GM21526 (cell line): ENCODE measurements around the gene ZNF579.
"Not testable (repeated sequence)": the region's sequence is repeated elsewhere in the genome, so short reads cannot be mapped to it uniquely, and the experiment has no call there.

Experiments used
- ATAC-seq: cut with Tn5 transposase; IDR thresholded peaks from one replicate; pipeline ENCODE4 v1.9.1; 2021; ENCODE audit warnings: moderate library complexity; ENCODE audit not compliant: unreplicated experiment, low FRiP score

ZNF579 gene

DNA sequence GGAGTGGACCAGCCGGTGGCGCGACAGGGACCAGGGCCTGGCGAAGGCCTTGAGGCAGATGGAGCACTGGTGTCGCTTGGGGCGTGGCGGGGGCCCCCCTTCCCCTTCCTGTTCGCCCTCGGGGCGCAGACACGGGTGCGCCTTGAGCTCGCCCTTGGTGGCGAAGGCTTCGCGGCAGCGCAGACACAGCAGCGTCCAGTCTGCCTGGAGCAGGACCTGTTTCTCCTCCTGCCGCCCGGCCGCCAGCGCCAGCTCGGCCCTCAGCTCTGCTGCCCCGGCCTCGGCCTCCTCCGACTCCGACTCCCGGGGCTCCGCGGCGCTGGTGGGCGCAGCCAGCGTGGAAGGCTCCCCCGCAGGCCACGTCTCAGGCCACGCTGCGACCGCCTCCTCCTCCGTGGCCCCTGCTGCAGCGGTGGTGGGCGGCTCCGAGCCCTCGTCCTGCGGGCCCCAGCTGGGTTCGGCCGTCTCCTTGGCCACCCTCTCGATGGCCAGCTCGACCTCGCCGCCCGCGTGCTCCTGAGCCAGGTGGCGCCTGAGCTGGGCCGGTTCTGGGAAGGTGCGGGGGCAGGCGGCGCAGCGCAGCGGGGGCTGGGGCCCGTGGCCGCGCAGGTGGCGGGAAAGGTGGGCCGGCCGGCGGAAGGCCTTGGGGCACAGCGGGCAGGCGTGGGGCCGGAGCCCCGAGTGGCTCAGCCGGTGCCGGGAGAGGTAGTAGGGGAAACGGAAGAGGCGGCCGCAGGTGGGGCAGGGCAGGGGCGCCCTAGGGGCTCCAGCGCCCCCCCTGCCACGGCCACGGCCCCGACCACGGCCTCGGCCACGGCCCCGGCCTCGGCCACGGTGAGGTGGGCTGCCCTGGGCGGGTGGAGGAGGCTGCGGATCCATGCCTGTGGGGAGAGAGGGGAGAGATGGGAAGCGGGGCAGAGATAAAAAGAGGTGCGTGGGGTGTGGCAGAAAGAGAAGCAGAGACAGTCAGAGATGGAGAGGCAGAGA, 1.6 kb downstream of the ZNF579 start:
- ATAC-seq: no peak

DNA sequence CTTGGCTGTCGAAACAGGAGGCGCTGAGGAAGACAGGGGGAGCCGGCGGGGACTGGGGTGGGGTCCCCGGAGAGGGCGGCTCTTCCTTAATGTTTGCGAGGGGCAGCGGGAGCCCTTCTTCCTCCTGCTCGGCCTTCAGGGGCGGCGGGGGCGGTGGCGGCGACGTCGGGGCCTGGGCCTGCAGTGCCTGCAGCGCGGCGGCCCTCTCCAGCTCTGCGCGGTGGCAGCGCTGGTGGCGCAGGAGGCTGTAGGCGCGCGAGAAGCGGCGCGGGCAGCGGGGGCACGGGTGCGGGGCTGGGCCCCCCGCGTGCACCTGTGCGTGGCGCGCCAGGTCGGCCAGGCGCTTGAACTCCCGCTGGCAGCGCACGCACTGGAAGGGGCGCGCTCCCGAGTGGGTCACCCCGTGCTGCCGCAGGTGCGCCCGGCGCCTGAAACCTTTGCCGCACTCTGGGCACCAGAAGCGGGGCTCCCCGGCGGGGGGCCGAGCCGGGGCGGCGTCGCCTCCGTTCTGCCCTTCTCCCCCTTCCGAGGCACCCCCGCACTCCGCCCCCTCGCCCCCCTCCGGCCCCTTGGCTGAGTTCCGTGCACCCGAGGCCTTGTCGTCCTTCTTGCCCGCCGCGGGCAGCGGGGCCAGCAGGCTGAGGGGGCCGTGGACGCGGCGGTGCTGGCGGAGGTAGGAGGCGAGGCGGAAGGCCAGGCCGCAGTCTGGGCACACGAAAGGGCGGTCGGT, 2.5 kb downstream of the ZNF579 start:
- no peak for ATAC-seq

DNA sequence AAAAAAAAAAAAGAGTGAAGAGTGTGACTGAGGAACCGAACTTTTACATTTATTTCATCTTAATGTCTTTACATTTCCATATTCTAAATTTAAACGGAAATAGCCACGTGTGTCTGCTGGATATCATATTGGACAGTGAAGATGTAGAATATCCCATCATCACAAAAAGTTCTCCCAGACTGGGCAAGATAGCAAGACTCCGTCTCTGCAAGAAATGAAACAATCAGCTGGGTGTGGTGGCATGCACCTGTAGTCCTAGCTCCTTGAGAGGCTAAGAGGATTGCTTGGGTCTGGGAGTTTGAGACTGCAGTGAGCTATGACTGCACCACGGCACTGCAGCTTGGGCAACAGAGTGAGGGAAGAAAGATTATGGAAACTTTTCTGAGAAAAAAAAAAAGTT, 3.9 kb downstream of the ZNF579 start:
- ATAC-seq: no peak

DNA sequence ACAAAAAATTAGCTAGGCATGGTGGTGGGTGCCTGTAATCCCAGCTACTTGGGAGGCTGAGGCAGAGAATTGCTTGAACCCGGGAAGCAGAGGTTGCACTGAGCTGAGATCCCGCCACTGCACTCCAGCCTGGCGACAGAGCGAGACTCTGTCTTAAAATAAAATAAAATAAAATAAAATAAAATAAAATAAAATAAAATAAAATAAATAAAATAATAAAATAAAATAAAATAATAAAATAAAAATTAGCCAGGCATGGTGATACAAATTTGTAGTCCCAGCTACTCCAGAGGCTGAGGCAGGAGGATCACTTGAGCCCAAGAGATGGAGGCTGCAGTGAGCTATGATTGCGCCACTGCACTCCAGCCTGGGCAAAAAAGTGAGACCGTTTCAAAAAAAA, 6.7 kb downstream of the ZNF579 start:
- ATAC-seq: not testable (repeated sequence)

DNA sequence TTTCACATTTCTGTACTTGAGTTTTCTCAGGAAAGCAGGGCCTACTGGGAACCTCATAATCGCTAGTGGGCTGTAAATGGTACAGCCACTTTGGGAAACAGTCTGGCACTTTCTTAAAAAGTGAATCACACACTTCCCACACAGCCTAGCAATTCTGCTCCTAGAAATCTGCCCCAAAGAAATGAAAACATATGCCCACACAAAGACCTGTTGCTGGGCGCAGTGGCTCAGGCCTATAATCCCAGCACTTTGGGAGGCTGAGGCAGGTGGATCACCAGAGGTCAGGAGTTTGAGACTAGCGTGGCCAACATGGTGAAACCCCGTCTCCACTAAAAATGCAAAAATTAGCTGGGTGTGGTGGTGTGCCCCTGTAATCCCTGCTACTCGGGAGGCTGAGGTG, 11.2 kb downstream of the ZNF579 start:
- ATAC-seq: not testable (repeated sequence)

DNA sequence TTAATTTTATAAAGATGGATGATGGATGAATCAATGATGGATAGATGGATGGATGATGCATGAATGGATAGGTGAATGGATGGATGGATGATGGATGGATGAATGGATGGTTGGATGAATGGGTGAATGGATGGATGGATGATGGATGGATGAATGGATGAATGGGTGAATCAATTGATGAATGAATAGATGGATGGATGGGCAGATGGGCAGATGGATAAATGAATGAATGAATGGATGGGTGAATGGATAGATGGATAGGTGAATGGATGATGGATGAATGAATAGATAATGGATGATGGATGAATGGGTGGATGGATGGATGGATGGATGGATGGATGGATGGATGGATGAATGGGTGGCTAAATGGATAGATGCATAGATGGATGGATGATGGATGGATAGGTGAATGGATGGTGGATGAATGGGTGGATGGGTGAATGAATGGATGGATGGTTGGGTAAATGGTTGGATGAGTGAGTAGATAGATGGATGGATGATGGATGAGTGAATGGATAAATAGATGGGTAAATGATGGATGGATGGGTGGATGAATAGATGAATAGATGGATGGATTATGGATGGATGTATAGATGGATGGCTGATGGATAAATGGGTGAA, 12.8 kb downstream of the ZNF579 start:
- ATAC-seq: no peak

DNA sequence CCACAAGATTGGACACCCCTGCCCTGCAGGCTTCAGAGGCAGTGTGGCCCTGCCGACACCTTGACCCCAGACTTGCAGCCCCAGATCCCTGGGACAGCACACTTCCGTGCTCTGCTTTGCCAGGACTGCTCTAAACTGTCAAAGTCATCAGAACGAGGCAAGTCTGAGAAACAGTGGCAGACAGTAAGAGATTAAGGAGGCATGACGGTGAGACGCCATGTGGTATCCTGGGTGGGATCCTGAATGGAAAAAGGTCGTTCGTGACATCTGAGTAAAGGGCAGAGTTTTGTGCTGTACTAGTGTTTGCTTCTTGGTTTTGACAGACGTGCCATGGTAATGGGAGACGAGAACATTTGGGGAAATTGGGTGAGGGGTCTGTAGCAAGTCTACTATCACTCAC, 13.8 kb downstream of the ZNF579 start:
- no peak for ATAC-seq

DNA sequence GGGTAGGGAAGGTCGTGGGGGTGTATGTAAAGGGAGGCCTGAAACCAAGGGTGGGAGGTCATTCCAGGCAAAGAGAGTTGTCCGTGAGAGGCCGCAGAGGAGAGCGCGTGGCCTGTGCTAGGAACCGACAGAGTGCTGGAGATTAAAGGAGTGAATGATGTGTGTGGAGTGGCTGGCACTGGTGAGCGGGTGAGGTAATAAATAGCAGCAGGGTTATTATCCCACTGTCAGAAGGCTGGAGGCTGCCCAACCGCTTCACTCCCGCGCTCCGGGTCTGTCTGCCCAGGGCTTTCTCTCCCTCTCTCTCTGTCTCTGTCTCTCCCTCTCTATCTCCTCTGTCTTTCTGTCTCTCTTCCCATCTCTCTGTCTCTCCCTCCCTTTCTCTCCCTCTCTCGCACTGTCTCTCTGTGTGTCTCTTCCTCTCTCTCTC, 17.4 kb downstream of the ZNF579 start:
- no peak for ATAC-seq

DNA sequence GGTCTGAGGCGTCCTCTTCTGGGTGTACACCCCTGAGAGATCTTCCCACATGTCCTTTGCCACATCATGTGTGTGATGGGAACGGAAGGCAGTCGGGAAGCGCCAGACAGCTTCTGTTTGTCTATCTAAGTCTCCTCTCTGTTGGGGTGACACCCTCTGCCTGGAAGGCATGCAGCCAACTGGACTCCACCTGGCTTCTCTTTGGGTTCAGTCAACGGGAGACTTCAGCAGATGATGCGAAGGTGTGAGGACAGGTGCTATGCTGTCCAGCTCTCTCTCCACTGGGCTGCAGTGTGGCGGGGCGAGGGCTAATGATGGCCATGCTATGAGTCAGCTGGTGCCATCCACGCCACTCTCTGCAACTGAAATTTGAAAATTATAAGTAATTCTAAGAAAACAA, 21.0 kb downstream of the ZNF579 start:
- ATAC-seq: no peak

DNA sequence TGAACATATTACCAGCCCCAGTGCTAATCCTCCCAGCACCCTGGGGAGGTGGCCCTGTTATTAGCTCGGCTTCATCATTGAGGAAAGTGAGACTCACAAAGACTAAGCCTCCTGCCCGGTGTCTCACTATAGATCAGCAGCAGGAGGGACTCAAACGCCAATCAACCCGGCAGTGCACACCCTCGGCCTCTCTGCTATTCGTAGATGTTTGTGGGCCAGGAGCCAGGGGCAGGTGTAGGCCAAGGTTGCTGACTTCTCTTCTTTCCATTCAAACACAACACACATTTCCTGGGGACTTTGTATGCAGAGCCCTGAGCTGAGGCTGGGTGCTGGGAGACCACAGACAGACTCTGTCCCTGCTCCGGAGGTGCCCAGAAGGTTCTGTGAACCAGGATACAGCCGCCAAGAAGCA, 25.9 kb downstream of the ZNF579 start:
- ATAC-seq: no peak

DNA sequence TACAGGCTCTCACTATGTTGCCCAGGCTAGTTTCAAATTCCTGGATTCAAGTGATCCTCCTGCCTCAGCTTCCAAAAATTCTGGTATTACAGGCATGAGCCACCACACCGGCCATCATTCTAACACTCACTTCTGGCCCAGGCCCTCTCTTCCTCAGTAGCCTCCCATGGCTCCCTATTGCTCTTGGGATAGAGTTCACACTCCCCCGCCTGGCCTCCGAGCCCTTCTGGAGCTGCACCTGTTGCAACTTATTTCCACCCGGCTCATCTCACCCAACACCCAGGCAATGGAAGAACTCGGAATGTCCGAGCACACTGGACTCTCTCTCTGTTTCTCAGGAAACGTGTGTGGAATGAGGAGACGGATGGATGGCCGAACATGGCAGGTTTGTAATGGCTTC, 26.3 kb downstream of the ZNF579 start:
- ATAC-seq: no peak

DNA sequence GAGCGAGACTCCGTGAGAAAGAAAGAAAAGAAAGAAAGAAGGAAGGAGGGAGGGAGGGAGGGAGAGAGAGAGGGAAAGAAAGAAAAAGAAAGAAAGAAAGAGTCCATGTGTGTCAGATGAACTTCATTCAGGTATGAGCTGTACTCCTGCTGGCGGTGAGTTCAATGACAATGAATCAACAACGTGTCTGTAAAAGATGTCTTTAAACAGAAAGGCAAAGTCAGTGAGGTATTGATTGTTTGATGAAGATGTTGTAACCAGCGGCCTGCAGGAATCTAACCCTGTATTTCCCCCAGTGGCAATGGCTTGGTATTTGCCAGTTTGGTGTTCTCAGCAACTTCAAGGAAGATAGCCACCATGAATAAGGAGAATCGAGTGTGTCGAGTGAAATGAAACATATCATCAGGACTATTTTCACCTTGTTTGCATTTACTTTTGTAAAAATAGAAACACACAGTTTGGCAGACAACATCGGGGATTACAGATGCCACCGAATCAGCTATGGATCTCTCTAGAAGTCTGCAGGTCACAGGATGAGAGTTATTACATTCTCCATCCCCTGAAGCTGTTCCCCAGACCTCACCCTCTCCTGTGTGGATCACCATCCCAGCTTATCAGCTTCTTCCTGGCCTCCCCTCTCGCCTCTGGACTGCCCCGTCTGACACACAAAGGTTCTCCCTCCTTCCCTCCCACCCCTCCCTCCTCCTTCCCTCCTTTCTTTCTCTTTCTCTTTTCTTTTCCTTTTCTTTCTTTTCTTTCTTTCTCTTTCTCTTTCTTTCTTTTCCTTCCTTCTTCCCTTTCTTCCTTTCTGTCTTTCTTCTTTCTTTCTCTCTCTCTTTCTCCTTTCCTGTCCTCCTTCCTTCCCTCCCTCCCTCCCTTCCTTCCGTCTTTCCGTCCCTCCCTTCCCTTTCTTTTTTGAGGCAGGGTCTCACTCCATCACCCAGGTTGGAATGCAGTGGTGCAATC, 27.1 kb downstream of the ZNF579 start:
- no peak for ATAC-seq

DNA sequence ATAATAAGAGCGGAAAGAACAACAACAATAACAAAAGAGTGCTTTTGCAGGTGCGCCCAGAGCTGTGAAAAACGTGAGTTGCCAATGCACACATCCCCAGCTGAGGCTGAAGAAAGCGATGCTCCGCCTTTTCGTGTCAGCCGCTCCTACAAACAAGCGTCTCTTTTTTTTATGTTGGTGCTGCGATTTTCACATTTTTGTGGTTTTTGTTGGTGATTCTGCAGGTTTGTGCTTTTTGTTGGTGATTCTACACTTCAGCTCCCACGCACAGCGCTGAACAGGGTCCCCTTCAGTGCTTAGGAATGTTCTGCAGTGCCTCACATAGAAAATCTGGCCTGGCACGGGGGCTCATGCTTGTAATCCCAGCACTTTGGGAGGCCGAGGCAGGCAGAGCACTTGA, 28.0 kb downstream of the ZNF579 start:
- ATAC-seq: no peak

DNA sequence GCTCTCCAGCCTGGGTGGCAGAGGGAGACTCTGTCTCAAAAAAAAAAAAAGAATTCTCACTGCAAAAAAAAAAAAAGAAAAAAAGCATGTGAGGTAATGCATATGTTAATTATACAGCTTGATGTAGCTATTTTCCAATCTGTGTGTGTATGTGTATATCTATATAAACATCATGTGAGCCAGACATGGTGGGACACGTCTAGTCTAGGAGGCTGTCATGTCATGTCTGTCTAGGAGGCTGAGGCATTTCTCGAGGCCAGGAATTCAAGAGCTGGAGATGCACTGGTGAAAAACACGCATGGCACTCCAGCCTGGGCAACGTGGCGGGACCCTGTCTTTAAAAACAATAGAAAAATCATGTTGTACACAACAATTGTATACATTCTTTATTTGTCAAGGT, 28.4 kb downstream of the ZNF579 start:
- no peak for ATAC-seq

DNA sequence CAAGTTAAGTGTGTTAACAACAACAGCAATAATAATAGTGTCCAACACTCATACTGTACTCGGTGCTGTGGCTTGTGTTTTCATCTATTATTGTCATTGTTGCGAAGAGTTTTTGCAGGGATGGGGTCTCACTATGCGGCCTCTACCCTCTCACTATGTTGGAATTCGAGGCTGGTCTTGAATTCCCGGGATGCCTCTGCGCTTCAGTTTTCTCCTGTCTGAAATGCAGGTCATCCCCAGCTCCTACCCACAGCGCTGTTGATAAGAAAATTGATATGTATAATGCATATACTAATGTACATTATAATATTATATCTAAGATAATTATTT, 30.4 kb downstream of the ZNF579 start:
- ATAC-seq: no peak

DNA sequence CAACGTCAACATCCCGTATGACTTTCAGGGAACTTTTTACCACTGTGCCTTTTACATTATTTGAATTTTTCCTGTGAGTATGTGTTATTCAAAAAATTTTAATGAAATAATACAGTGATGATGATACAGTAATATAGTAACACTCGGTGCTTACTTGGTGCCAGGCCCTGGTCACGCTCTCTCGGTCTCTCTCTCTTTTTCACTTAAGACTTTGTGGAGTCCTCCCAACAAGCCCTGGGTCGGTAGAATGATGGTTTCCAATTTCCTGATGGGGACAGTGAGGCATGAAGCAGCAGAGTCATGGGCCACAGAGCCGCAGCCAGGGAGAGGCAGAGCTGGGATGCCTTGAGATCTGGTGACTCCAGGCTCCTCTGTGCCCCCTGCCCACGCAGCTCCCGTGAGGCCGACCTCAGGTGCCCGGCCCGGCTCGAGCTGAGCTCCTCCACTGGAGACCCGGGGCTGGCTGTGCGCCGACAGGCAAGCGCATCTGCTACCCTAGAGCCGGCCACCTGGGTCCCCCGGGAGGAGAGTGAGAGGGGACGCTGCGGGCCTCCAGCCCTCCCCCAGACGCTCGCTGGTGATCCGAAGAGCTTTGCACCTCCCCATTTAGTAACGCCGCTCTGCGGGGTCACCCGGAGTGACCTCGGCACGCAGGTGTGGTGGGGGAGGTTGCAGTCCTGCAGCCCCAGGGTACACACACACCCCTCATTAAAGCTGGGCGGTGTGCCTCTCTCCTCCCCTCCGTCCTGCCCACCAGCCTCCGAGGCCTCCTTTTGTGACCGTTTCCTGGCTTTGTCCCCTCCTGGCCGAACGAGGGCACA, 30.9 kb downstream of the ZNF579 start:
- no peak for ATAC-seq

DNA sequence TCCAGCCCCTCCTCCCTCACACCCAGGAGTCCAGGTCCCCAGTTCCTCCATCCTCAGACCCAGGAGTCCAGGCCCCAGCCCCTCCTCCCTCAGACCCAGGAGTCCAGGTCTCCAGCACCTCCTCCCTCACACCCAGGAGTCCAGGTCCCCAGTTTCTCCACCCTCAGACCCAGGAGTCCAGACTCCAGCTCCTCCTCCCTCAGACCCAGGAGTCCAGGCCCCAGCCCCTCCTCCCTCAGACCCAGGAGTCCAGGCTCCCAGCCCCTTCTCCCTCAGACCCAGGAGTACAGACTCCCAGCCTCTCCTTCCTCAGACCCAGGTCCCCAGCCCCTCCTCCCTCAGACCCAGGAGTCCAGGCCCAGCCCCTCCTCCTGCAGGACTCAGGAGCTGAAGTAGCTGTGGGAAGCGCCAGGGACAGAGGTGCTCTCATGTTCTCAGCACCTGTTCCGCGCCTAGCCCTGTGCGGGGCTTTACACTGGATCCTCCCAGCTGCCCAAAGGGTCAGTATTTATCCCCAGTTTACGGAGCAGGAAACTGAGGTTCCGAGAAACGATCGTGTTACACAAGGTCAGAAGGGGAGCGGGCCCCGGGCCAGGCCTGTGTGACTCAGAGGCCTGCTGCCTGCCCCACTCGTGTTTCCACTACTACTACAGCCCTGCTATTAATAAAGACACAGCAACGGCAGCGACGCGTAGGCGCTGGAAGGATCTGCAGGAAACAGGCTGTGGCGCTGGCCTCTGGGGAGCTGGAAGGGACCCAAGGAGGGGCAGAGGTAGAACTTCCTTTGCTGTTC, 33.6 kb downstream of the ZNF579 start:
- ATAC-seq: no peak

DNA sequence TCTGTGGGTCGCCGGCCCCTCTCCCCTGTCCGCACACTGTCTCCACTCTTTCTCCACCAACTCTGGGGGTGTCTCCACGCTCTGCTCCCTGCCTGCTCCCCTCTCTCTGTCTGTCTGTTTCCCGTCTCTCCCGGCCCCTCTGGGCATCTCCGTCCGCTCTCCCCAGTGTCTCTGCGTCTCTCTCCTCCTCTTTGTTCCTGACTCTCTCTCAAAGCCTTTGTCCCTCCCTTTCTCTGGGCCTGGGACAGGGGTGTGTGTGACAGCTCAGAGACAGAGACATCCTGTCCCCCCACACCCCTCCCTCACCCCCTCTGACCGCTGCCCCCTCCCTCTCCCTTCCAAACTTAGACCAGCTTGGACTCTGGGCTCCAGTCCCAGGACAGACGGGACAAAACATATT, 34.6 kb downstream of the ZNF579 start:
- no peak for ATAC-seq

DNA sequence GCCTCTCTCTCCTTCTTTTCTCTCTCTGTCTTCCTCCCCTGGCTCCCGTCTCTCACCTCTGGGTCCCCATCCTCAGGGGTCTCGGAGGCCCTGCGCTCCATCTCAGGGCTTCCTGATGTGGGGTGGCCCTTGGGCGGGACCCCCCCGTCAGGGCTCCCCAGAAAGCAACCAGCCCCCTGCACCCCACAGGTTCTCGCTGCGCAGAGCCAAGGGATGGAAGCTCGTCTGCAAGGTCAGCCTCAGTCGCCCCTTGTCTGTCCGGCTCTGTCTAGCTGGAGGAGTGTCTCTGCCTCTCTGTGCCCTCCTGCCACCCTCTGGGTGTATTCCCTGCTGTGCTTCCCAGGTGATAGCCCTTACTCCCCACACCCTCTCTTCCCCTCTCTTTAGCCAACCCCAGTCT, 35.2 kb downstream of the ZNF579 start, which contains the start of gene SBK3:
Gene SBK3, minus strand, starts transcription at position 101 of the 400 bp plus-strand sequence. Its CDS starts 0 bp downstream, at position 101.
- no peak for ATAC-seq
